Measurements from ENCODE around the gene NPL.

DNA sequence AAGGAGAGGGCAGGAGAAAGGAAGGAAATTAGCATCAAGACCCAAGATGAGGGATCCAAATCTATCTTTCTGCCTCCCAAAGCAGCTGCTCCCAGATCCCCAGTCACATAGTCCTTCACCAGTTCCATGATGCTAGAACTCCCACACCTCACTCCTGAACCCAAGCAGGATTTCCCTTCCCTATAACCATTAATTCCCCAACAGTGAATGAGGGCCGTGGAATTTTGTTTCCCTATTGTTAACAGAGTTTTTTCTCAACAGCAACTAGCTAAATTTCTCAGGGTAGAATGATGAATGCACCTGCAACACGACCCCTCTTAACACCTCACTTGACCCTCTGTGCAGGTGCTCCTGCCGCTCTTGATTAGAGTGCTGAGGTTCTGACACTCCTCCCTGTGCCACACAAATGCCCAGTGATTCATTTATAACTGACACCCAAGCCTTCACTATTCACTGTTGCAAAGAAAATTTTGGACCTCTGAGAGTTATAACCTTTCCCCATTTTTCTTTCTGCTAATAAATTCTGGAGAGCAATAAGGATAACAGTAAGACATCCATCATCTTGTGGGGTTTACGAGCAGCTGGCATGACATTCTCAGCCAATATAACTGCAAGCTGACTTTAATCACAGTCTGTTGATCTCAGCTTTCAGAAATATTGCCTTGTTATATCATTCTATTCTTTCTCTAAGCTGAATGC is 25.4 kb upstream of the NPL start:
- TF ChIP-seq CTCF (IDR thresholded peaks at IDR 0.05), result no peak
- TF ChIP-seq POLR2A (IDR thresholded peaks at IDR 0.05), result no peak
- no peak for TF ChIP-seq POLR2AphosphoS5 (IDR thresholded peaks at IDR 0.05; ENCODE audit: insufficient read depth in 1 of 2, low read depth in 1 of 2)

All from vagina (tissue), 2 donors.